Caco-2 (cell line): ENCODE results near the gene KMT2C. TPM values are rescaled to one million over a fixed set of nuclear protein-coding genes. Genes with fewer than 3 reads are reported as not detected.

ENCODE experiments used
- BruUV-seq: library from RNA; stranded (reverse); fragments of 400-500 nt; replicated peaks from 2 replicates; lab custom pipeline; 2021; lab: Mats Ljungman, UMichigan
- CTCF ChIA-PET: fragments of 300-600 bp; sonication (Branson Sonifier 250); formaldehyde crosslinking; loops from one replicate; lab custom pipeline; 2022; ENCODE audit warnings: antibody characterized with exemption; lab: Charles Lee
- POLR2A ChIA-PET: fragments of 300-600 bp; sonication (Branson Sonifier 250); formaldehyde crosslinking; loops from one replicate; lab custom pipeline; 2022; ENCODE audit warnings: antibody characterized with exemption; lab: Charles Lee
- DNase-seq, 2 experiments: peaks; one replicate each; pipeline versions ENCODE4 v3.0.0 to v3.0.0-alpha.2; 2020 to 2022
- H3K27me3 ChIP-seq: replicated peaks from 2 replicates; pipeline ENCODE4 v1.6.0; 2011; ENCODE audit warnings: low read length; ENCODE audit not compliant: control insufficient read depth, insufficient read depth
- H3K36me3 ChIP-seq: 2 replicates; pipeline ENCODE4 v1.5.1; 2011; ENCODE audit warnings: low read length; ENCODE audit not compliant: control insufficient read depth, insufficient read depth
- H3K4me1 ChIP-seq: fragments of 250-450 bp; sonication (Bioruptor Pico); 2 replicates; pipeline ENCODE4 v1.5.1; 2020; ENCODE audit warnings: mild to moderate bottlenecking
- H3K4me3 ChIP-seq: 2 replicates; pipeline ENCODE4 v1.5.1; 2011; ENCODE audit warnings: low read depth, mild to moderate bottlenecking, control low read depth, low read length
- H3K9me3 ChIP-seq: fragments of 250-450 bp; sonication (Bioruptor Pico); 2 replicates; pipeline ENCODE4 v1.5.1; 2020; ENCODE audit warnings: mild to moderate bottlenecking, moderate library complexity
- H3K27ac Mint-ChIP-seq: one replicate; pipeline ENCODE4 v1.8.0; 2022; ENCODE audit warnings: mixed read lengths; ENCODE audit not compliant: unreplicated experiment
- H3K27me3 Mint-ChIP-seq: one replicate; pipeline ENCODE4 v1.8.0; 2022; ENCODE audit warnings: mixed read lengths; ENCODE audit not compliant: insufficient read depth, unreplicated experiment
- H3K36me3 Mint-ChIP-seq: one replicate; pipeline ENCODE4 v1.8.0; 2022; ENCODE audit warnings: mild to moderate bottlenecking, mixed read lengths; ENCODE audit not compliant: insufficient read depth, unreplicated experiment
- H3K4me1 Mint-ChIP-seq: one replicate; pipeline ENCODE4 v1.8.0; 2022; ENCODE audit warnings: low read depth, mixed read lengths; ENCODE audit not compliant: unreplicated experiment
- H3K4me3 Mint-ChIP-seq: one replicate; pipeline ENCODE4 v1.8.0; 2022; ENCODE audit warnings: mild to moderate bottlenecking, moderate library complexity, mixed read lengths; ENCODE audit not compliant: unreplicated experiment
- H3K9me3 Mint-ChIP-seq: one replicate; pipeline ENCODE4 v1.8.0; 2022; ENCODE audit warnings: mixed read lengths; ENCODE audit not compliant: unreplicated experiment
- intact Hi-C: fragments of 100-400 bp; cut with micrococcal nuclease; formaldehyde crosslinking; loops from one replicate; pipeline ENCODE4 v1.10.0; 2022; ENCODE audit not compliant: unreplicated experiment
- total RNA-seq: library from RNA; stranded (reverse); gene quantifications from 2 replicates; pipeline ENCODE4 v1.2.3, GENCODE V29; 2022
- TF ChIP-seq, protein P1 (sequence below), 2 experiments: fragments of 200-600 bp in 1 of 2; IDR thresholded peaks; 1 replicate in 1 of 2; 2 replicates in 1 of 2; pipeline versions ENCODE4 v1.5.1 to v1.8.0; 2011 to 2022; ENCODE audit warnings: antibody characterized with exemption in 1 of 2, control low read depth in 1 of 2, inconsistent platforms in 1 of 2, low read depth in 1 of 2, low read length in 1 of 2, mild to moderate bottlenecking in 1 of 2, moderate library complexity in 1 of 2; ENCODE audit not compliant: insufficient read depth in 1 of 2, severe bottlenecking in 1 of 2, unreplicated experiment in 1 of 2

Gene KMT2C
- total RNA-seq, 1 experiment from 2014 or later, result 59.5 TPM

DNA sequence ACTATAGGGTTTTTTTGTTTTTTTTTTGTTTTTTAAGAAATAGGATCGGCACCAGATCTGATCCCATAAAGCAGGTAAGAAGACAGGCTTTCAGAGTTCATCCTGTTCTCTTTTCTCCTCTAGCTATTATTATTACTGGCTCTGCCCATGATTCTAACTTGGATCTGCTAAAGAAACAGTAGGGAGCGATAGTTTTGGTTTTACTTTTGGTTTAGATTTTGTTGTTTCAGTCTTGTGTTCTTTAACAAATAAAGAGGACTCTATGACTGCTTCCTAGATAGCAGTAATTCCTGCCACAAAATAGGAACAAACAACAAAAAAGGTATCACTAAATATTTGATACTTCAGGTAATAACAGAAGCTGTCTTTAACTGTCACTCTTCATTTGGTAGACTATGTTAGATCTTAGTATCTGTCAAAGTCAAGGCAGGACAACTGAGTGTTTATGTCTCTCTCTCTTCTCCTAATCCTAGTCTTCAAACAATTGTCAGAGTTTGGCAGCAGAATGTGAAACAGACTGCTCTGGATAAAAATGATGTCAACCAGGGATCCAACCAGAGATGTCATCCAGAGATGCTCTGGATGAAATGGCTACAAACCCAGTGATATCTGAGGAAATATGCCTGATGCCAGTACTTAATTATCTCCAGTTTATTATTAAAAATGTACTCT lies 99.8 kb downstream of the KMT2C start:
- H3K4me3 Mint-ChIP-seq, result no peak overlapping the region
- H3K9me3 Mint-ChIP-seq, result no peaks in the 10 kb centered on the region
- Histone ChIP-seq H3K27me3 (no peaks in the 10 kb centered on the region), H3K4me3 (no peak overlapping the region), H3K9me3 (no peaks in the 10 kb centered on the region), H3K36me3 (no peaks in the 10 kb centered on the region), H3K4me1 (no peaks in the 10 kb centered on the region)
- H3K36me3 Mint-ChIP-seq, result no peaks in the 10 kb centered on the region
- POLR2A ChIA-PET, result no interaction called here
- DNase-seq, result no peak
- H3K27ac Mint-ChIP-seq, result no peak overlapping the region
- intact Hi-C loops, result loop anchor here (2.0 to 5.0 kb wide), 3 partner anchors 216 to 487 kb away; no protein-coding TSS in a partner anchor
- TF ChIP-seq, protein P1, sequence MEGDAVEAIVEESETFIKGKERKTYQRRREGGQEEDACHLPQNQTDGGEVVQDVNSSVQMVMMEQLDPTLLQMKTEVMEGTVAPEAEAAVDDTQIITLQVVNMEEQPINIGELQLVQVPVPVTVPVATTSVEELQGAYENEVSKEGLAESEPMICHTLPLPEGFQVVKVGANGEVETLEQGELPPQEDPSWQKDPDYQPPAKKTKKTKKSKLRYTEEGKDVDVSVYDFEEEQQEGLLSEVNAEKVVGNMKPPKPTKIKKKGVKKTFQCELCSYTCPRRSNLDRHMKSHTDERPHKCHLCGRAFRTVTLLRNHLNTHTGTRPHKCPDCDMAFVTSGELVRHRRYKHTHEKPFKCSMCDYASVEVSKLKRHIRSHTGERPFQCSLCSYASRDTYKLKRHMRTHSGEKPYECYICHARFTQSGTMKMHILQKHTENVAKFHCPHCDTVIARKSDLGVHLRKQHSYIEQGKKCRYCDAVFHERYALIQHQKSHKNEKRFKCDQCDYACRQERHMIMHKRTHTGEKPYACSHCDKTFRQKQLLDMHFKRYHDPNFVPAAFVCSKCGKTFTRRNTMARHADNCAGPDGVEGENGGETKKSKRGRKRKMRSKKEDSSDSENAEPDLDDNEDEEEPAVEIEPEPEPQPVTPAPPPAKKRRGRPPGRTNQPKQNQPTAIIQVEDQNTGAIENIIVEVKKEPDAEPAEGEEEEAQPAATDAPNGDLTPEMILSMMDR (IDR thresholded peaks at IDR 0.05; ENCODE audit: insufficient read depth in 1 of 2, low read depth in 1 of 2, low read length in 1 of 2, severe bottlenecking in 1 of 2, unreplicated experiment in 1 of 2), result no peak
- H3K4me1 Mint-ChIP-seq, result peaks cover 1% of the 10 kb centered on the region
- no TSS peak for BruUV-seq
- CTCF ChIA-PET, result no interaction called here
- H3K27me3 Mint-ChIP-seq, result no peaks in the 10 kb centered on the region

DNA sequence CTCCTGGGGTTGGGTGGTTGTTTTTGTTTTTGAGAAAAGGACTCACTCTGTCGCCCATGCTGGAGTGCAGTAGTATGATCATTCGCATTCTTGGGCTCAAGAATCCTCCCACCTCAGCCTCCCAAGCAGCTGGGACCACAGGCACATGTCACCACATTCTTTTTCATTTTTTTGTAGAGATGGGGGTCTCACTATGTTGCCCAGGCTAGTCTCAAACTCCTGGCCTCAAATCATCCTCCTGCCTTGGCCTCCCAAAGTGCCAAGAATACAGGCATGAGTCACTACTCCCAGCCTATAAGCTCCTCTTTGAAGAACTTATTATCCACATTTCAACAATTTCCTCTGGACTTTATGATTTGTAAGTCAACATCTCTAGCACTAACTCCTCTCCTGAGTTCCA lies 102.7 kb downstream of the KMT2C start:
- no peaks in the 10 kb centered on the region for H3K27me3 ChIP-seq
- ChIA-PET POLR2A (interaction anchor here (0.6 kb wide), 1 partner anchor 190 kb away, joined by 4 read pairs; no protein-coding TSS in a partner anchor), CTCF (no interaction called here)
- TF ChIP-seq, protein P1 (IDR thresholded peaks at IDR 0.05; ENCODE audit: insufficient read depth in 1 of 2, low read depth in 1 of 2, low read length in 1 of 2, severe bottlenecking in 1 of 2, unreplicated experiment in 1 of 2), result no peak
- no peak overlapping the region for H3K4me3 ChIP-seq
- intact Hi-C loops, result no loop called here
- H3K9me3 Mint-ChIP-seq, result no peaks in the 10 kb centered on the region
- no peak overlapping the region for H3K4me3 Mint-ChIP-seq
- H3K27me3 Mint-ChIP-seq, result no peaks in the 10 kb centered on the region
- H3K4me1 Mint-ChIP-seq, result no peaks in the 10 kb centered on the region
- BruUV-seq, result no TSS peak
- H3K36me3 Mint-ChIP-seq, result peaks cover 19% of the 10 kb centered on the region
- H3K27ac Mint-ChIP-seq, result no peak overlapping the region
- DNase-seq, result no peak
- no peaks in the 10 kb centered on the region for H3K36me3 ChIP-seq
- no peaks in the 10 kb centered on the region for H3K4me1 ChIP-seq
- no peaks in the 10 kb centered on the region for H3K9me3 ChIP-seq

DNA sequence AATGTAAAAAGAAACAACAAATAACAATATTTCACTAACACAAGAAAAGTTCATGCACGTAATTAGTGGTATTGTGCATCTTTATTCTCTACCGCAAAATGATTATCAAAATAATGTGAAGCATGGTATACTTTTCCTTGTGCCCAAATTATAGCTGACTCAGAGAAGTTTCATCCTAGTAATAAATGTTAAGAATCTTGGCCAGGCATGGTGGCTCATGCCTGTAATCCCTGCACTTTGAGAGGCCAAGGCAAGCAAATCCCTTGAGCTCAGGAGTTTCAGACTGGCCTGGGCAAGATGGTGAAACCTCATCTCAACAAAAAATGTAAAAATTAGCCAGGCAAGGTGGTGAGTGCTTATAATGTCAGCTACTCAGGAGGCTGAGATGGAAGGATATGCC lies 105.0 kb downstream of the KMT2C start:
- Mint-ChIP-seq H3K27me3 (no peaks in the 10 kb centered on the region), H3K4me1 (no peaks in the 10 kb centered on the region), H3K9me3 (no peaks in the 10 kb centered on the region), H3K4me3 (no peak overlapping the region), H3K27ac (no peak overlapping the region), H3K36me3 (peaks cover 20% of the 10 kb centered on the region)
- no peaks in the 10 kb centered on the region for H3K9me3 ChIP-seq
- intact Hi-C loops, result no loop called here
- H3K4me1 ChIP-seq, result no peaks in the 10 kb centered on the region
- CTCF ChIA-PET, result no interaction called here
- no peak for DNase-seq
- no peaks in the 10 kb centered on the region for H3K27me3 ChIP-seq
- POLR2A ChIA-PET, result no interaction called here
- BruUV-seq, result no TSS peak
- TF ChIP-seq, protein P1 (IDR thresholded peaks at IDR 0.05; ENCODE audit: insufficient read depth in 1 of 2, low read depth in 1 of 2, low read length in 1 of 2, severe bottlenecking in 1 of 2, unreplicated experiment in 1 of 2), result no peak
- no peak overlapping the region for H3K4me3 ChIP-seq
- H3K36me3 ChIP-seq, result no peaks in the 10 kb centered on the region
